Measurements from ENCODE around the gene TTLL6. TPM values are rescaled to one million over a fixed set of nuclear protein-coding genes. Genes with fewer than 3 reads are reported as not detected.

Gene TTLL6
- total and polyA plus RNA-seq, 3 donors from 2014 or later, result 18.5 to 70.9 (median 44.3) TPM

DNA sequence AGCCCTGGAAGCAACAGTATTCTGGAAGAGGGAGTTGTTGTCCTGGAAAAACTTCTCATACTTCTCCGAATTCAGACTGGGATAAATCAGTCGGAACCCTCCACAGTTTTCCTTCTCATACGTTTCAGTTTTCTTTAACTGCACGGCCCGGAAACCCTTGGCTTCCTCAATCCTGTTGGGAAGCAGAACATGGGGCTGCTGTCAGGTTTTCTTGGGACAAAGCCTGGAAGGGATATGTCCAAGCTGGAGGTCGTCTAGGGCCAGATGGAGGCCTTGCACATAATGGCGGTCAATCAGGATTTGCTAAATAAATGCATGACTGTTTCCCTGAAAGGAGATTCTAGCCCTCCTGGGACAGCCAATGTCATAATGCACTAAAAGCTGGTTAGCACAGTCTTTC is 29.2 kb downstream of the TTLL6 start:
- H3K36me3 ChIP-seq (ENCODE audit: low read depth, missing control alignments), result no peaks in the 10 kb centered on the region
- H3K4me1 ChIP-seq, result no peaks in the 10 kb centered on the region
- no peak overlapping the region for H3K4me3 ChIP-seq
- no peak for TF ChIP-seq POLR2A (IDR thresholded peaks at IDR 0.05)
- TF ChIP-seq, protein P1, sequence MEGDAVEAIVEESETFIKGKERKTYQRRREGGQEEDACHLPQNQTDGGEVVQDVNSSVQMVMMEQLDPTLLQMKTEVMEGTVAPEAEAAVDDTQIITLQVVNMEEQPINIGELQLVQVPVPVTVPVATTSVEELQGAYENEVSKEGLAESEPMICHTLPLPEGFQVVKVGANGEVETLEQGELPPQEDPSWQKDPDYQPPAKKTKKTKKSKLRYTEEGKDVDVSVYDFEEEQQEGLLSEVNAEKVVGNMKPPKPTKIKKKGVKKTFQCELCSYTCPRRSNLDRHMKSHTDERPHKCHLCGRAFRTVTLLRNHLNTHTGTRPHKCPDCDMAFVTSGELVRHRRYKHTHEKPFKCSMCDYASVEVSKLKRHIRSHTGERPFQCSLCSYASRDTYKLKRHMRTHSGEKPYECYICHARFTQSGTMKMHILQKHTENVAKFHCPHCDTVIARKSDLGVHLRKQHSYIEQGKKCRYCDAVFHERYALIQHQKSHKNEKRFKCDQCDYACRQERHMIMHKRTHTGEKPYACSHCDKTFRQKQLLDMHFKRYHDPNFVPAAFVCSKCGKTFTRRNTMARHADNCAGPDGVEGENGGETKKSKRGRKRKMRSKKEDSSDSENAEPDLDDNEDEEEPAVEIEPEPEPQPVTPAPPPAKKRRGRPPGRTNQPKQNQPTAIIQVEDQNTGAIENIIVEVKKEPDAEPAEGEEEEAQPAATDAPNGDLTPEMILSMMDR (IDR thresholded peaks at IDR 0.05), result no peak
- 50 to 66% methylated on average over 7 of the region's 7 CpGs for WGBS, 2 donors
- H3K27ac ChIP-seq, result no peak overlapping the region
- H3K27me3 ChIP-seq, result no peaks in the 10 kb centered on the region
- no peaks in the 10 kb centered on the region for H3K9me3 ChIP-seq
- intact Hi-C loops (cut with DNase I; ENCODE audit: low total_unique reads), result no loop called here
- DNase-seq, result no peak

DNA sequence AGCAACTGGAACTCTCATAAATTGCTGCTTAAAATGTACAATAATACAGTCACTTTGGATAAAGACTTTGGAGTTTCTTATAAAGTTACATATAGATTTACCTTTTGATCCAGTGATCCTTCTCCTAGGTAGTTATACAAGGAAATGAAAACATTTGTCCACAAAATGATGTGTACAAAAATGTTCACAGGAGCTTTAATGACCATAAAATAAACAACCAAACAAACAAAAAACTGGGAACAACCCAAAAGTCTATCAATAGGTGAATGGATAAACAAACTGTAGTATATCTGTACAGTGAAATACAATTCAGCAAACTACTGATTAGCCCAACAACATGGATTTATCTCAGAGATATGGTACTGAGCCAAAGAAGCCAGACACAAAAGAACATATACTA is 37.6 kb downstream of the TTLL6 start:
- H3K36me3 ChIP-seq (ENCODE audit: low read depth, missing control alignments), result no peaks in the 10 kb centered on the region
- intact Hi-C loops (cut with DNase I; ENCODE audit: low total_unique reads), result no loop called here
- DNase-seq, result no peak
- no peaks in the 10 kb centered on the region for H3K4me1 ChIP-seq
- no peak overlapping the region for H3K27ac ChIP-seq
- TF ChIP-seq, protein P1 (IDR thresholded peaks at IDR 0.05), result no peak
- TF ChIP-seq POLR2A (IDR thresholded peaks at IDR 0.05), result no peak
- no peak overlapping the region for H3K4me3 ChIP-seq
- no peaks in the 10 kb centered on the region for H3K27me3 ChIP-seq
- no peaks in the 10 kb centered on the region for H3K9me3 ChIP-seq

DNA sequence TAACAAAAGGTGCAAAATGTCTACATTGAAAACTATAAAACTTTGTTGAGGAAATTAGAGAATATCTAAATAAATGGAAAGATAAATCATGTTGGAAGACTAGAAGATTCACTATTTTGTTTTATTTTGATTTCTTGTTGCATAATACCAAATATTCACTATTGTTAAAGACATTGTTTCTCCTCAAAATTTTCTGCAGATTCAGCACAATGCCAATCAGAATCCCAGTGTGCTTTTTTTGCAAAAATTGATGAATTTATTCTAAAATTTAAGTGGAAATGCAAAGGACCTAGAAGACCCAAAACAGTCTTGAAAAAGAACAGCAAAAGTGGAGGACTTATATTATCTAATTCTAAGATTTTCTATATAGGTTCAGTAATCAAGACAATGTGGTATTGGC is 40.4 kb downstream of the TTLL6 start:
- TF ChIP-seq POLR2A (IDR thresholded peaks at IDR 0.05), result no peak
- TF ChIP-seq, protein P1 (IDR thresholded peaks at IDR 0.05), result no peak
- H3K4me1 ChIP-seq, result no peaks in the 10 kb centered on the region
- no peaks in the 10 kb centered on the region for H3K36me3 ChIP-seq (ENCODE audit: low read depth, missing control alignments)
- H3K9me3 ChIP-seq, result no peaks in the 10 kb centered on the region
- no peaks in the 10 kb centered on the region for H3K27me3 ChIP-seq
- DNase-seq, result no peak
- H3K4me3 ChIP-seq, result no peak overlapping the region
- no peak overlapping the region for H3K27ac ChIP-seq
- intact Hi-C loops (cut with DNase I; ENCODE audit: low total_unique reads), result no loop called here

DNA sequence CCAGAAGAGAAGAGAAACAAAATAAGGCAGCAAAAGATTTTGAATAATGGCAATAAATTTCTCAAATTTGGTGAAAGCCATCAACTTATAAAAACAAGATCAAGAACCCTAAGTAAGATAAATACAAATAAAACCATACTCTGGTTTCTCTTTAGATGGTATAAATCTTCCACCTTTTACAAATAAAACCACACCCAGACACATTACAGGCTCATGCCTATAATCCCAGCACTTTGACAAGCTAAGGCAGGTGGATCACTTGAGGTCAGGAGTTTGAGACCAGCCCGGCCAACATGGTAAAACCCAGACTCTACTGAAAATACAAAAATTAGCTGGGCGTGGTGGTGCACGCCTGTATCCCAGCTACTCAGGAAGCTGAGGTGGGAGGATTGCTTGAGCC is 43.8 kb downstream of the TTLL6 start:
- Histone ChIP-seq H3K4me1 (no peaks in the 10 kb centered on the region), H3K36me3 (ENCODE audit: low read depth, missing control alignments) (no peaks in the 10 kb centered on the region), H3K9me3 (no peaks in the 10 kb centered on the region), H3K4me3 (no peak overlapping the region), H3K27ac (no peak overlapping the region), H3K27me3 (no peaks in the 10 kb centered on the region)
- 82 to 99% methylated on average over 3 of the region's 3 CpGs for WGBS, 2 donors
- intact Hi-C loops (cut with DNase I; ENCODE audit: low total_unique reads), result no loop called here
- DNase-seq, result no peak
- TF ChIP-seq, protein P1 (IDR thresholded peaks at IDR 0.05), result no peak
- TF ChIP-seq POLR2A (IDR thresholded peaks at IDR 0.05), result no peak

DNA sequence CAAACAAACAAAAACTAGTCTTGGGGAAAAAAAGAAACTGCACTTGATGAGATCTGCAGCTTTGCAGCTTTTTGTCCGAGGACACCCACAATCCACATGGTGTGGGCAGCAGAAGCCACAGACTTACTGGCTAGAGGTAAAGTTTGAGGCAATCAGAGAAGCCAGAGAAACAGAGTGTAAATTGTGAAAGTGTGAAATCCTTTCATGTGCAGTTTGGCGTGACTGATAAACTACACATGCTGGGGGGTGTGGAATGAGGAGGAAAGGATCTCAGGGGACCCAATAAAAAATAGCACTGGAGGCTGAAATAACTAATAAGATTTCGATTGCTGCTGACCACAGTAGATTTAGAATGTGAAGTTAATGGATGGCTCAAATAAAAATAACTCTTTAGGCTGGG is 46.1 kb downstream of the TTLL6 start:
- H3K27ac ChIP-seq, result no peak overlapping the region
- WGBS, 2 donors, result 64 to 66% methylated on average over 3 of the region's 3 CpGs
- TF ChIP-seq, protein P1 (IDR thresholded peaks at IDR 0.05), result no peak
- no peak for TF ChIP-seq POLR2A (IDR thresholded peaks at IDR 0.05)
- DNase-seq, result no peak
- no peak overlapping the region for H3K4me3 ChIP-seq
- no peaks in the 10 kb centered on the region for H3K9me3 ChIP-seq
- H3K36me3 ChIP-seq (ENCODE audit: low read depth, missing control alignments), result no peaks in the 10 kb centered on the region
- no peaks in the 10 kb centered on the region for H3K27me3 ChIP-seq
- intact Hi-C loops (cut with DNase I; ENCODE audit: low total_unique reads), result no loop called here
- no peaks in the 10 kb centered on the region for H3K4me1 ChIP-seq

Data from testis (tissue), 3 donors.